H1 (cell line): ENCODE measurements around the gene GLRX5. TPM values are rescaled to one million over a fixed set of nuclear protein-coding genes. Genes with fewer than 3 reads are reported as not detected.

Source experiments
- CTCF ChIA-PET: fragments of 300-600 bp; sonication (Branson Sonifier 250); formaldehyde crosslinking; loops from one replicate; lab custom pipeline; 2021; ENCODE audit not compliant: partially characterized antibody; lab: Charles Lee
- POLR2A ChIA-PET: fragments of 300-600 bp; sonication (Branson Sonifier 250); formaldehyde crosslinking; loops from one replicate; lab custom pipeline; 2021; ENCODE audit warnings: inconsistent platforms; ENCODE audit not compliant: partially characterized antibody; lab: Charles Lee
- DNase-seq, 2 experiments: peaks; one replicate each; pipeline versions ENCODE4 v3.0.0 to v3.0.0-alpha.2; 2010 to 2022; ENCODE audit warnings: low spot score in 2 of 2, low read depth in 1 of 2, mixed read lengths in 1 of 2
- FAIRE-seq: peaks from 2 replicates; lab custom pipeline; 2011; peaks lifted over from hg19 to GRCh38; lab: Jason Lieb, UNC
- H2AFZ ChIP-seq: 2 replicates; pipeline ENCODE4 v1.8.1; 2012; ENCODE audit warnings: low read length, inconsistent platforms
- H2AK5ac ChIP-seq: 2 replicates; pipeline ENCODE4 v1.6.1; 2013; ENCODE audit warnings: low read depth, low read length
- H2BK120ac ChIP-seq: replicated peaks from 2 replicates; pipeline ENCODE3; 2013; ENCODE audit warnings: low read depth, low read length, inconsistent platforms
- H2BK12ac ChIP-seq: 2 replicates; pipeline ENCODE4 v1.6.1; 2013; ENCODE audit warnings: low read depth, low read length
- H2BK15ac ChIP-seq: 2 replicates; pipeline ENCODE4 v1.6.1; 2013; ENCODE audit warnings: low read length
- H2BK20ac ChIP-seq: 2 replicates; pipeline ENCODE4 v1.6.1; 2013; ENCODE audit warnings: low read length
- H2BK5ac ChIP-seq: 2 replicates; pipeline ENCODE4 v1.6.1; 2013; ENCODE audit warnings: low read depth, low read length
- H3K14ac ChIP-seq: 2 replicates; pipeline ENCODE4 v1.6.1; 2013; ENCODE audit warnings: inconsistent platforms; ENCODE audit not compliant: insufficient read length
- H3K18ac ChIP-seq: 2 replicates; pipeline ENCODE4 v1.6.1; 2013; ENCODE audit warnings: low read length; ENCODE audit errors: extremely low read depth
- H3K23ac ChIP-seq: 2 replicates; pipeline ENCODE4 v1.6.1; 2013; ENCODE audit warnings: inconsistent platforms; ENCODE audit not compliant: insufficient read length
- H3K23me2 ChIP-seq: 2 replicates; pipeline ENCODE4 v1.6.1; 2013; ENCODE audit warnings: low read depth, low read length
- H3K27ac ChIP-seq: 2 replicates; pipeline ENCODE4 v1.6.1; 2011; ENCODE audit warnings: low read depth, low read length, inconsistent platforms
- H3K27me3 ChIP-seq, 4 experiments: replicated peaks in 1 of 4; 1 replicate in 1 of 4; 2 replicates in 3 of 4; pipeline versions ENCODE4 v1.6.1 to v1.8.1; 2011 to 2013; ENCODE audit warnings: low read length in 3 of 4, mild to moderate bottlenecking in 3 of 4, inconsistent platforms in 2 of 4, mixed read lengths in 2 of 4, moderate library complexity in 1 of 4; ENCODE audit not compliant: control insufficient read depth in 3 of 4, insufficient read depth in 3 of 4; ENCODE audit errors: extremely low read depth in 1 of 4
- H3K36me3 ChIP-seq, 4 experiments: 2 replicates each; pipeline versions ENCODE4 v1.6.1 to v1.8.1; 2011 to 2013; ENCODE audit warnings: mild to moderate bottlenecking in 4 of 4, low read length in 3 of 4, moderate library complexity in 2 of 4, control low read depth in 1 of 4, inconsistent platforms in 1 of 4; ENCODE audit not compliant: insufficient read depth in 4 of 4, control insufficient read depth in 2 of 4
- H3K4ac ChIP-seq: replicated peaks from 2 replicates; pipeline ENCODE3; 2013; ENCODE audit warnings: low read length, low read depth, mixed read lengths, inconsistent platforms; ENCODE audit not compliant: insufficient read length
- H3K4me1 ChIP-seq, 4 experiments: replicated peaks in 1 of 4; 1 replicate in 1 of 4; 2 replicates in 3 of 4; pipeline versions ENCODE4 v1.6.1 to v1.8.1; 2011 to 2013; ENCODE audit warnings: low read length in 3 of 4, inconsistent platforms in 2 of 4, mixed read lengths in 1 of 4; ENCODE audit not compliant: insufficient read depth in 4 of 4, control insufficient read depth in 3 of 4
- H3K4me2 ChIP-seq, 2 experiments: 2 replicates each; pipeline versions ENCODE4 v1.6.1 to v1.8.1; 2011 to 2013; ENCODE audit warnings: low read depth in 2 of 2, low read length in 2 of 2, control low read depth in 1 of 2, inconsistent platforms in 1 of 2, mild to moderate bottlenecking in 1 of 2; ENCODE audit not compliant: insufficient read depth in 1 of 2
- H3K4me3 ChIP-seq, 4 experiments: fragments of 200-600, 300-600 bp in 1 of 4; sonication (generic), shearing (Covaris generic), sonication (Bioruptor Twin) in 1 of 4; 2 replicates each; pipeline versions ENCODE4 v1.5.1 to v1.8.1; 2011 to 2016; ENCODE audit warnings: low read length in 4 of 4, low read depth in 3 of 4, control low read depth in 2 of 4, inconsistent platforms in 2 of 4, mild to moderate bottlenecking in 2 of 4, mixed read lengths in 1 of 4, moderate library complexity in 1 of 4; ENCODE audit not compliant: insufficient read depth in 2 of 4; ENCODE audit errors: extremely low read depth in 1 of 4
- H3K56ac ChIP-seq: replicated peaks from 2 replicates; pipeline ENCODE3; 2013; ENCODE audit warnings: low read depth, mild to moderate bottlenecking, mixed read lengths, low read length, inconsistent platforms; ENCODE audit not compliant: insufficient read length
- H3K79me1 ChIP-seq: 2 replicates; pipeline ENCODE4 v1.6.1; 2013; ENCODE audit warnings: low read depth, low read length, control low read depth
- H3K79me2 ChIP-seq, 2 experiments: 2 replicates each; pipeline versions ENCODE4 v1.6.1 to v1.8.1; 2012 to 2013; ENCODE audit warnings: low read length in 2 of 2, mild to moderate bottlenecking in 2 of 2, inconsistent platforms in 1 of 2; ENCODE audit not compliant: insufficient read depth in 2 of 2, control insufficient read depth in 1 of 2
- H3K9ac ChIP-seq, 4 experiments: replicated peaks in 1 of 4; 1 replicate in 1 of 4; 2 replicates in 3 of 4; pipeline versions ENCODE4 v1.6.1 to v1.8.1; 2011 to 2013; ENCODE audit warnings: low read depth in 3 of 4, low read length in 3 of 4, control low read depth in 2 of 4, mild to moderate bottlenecking in 2 of 4, moderate library complexity in 2 of 4, inconsistent platforms in 1 of 4; ENCODE audit errors: extremely low read depth in 1 of 4
- H3K9me3 ChIP-seq, 2 experiments: 2 replicates each; pipeline versions ENCODE4 v1.6.1 to v1.8.1; 2012 to 2013; ENCODE audit warnings: mild to moderate bottlenecking in 2 of 2, moderate library complexity in 2 of 2, control low read depth in 1 of 2, inconsistent platforms in 1 of 2, low read depth in 1 of 2, low read length in 1 of 2, mixed read lengths in 1 of 2; ENCODE audit not compliant: insufficient read depth in 2 of 2
- H4K20me1 ChIP-seq, 2 experiments: replicated peaks in 1 of 2; 2 replicates each; pipeline versions ENCODE3 to v1.8.1; 2011 to 2013; ENCODE audit warnings: inconsistent platforms in 2 of 2, low read length in 2 of 2, mild to moderate bottlenecking in 1 of 2; ENCODE audit not compliant: insufficient read depth in 2 of 2, control insufficient read depth in 1 of 2
- H4K5ac ChIP-seq: 2 replicates; pipeline ENCODE4 v1.6.1; 2013; ENCODE audit warnings: low read length, low read depth, mixed read lengths, inconsistent platforms; ENCODE audit not compliant: insufficient read length
- H4K8ac ChIP-seq: 2 replicates; pipeline ENCODE4 v1.8.0; 2013; ENCODE audit warnings: mild to moderate bottlenecking, moderate library complexity, low read length, inconsistent platforms; ENCODE audit not compliant: insufficient read depth; ENCODE audit errors: extremely low read depth
- H4K91ac ChIP-seq: replicated peaks from 2 replicates; pipeline ENCODE3; 2013; ENCODE audit warnings: low read length, mixed read lengths, inconsistent platforms; ENCODE audit not compliant: insufficient read length
- ASH2L ChIP-seq: fragments of 200-600, 300-600 bp; sonication (generic); IDR thresholded peaks from one replicate; pipeline ENCODE4 v1.7.1; 2017; ENCODE audit warnings: low read length
- BCL11A ChIP-seq, 2 experiments: IDR thresholded peaks; one replicate each; pipeline ENCODE4 v1.6.1; 2011; ENCODE audit warnings: low read depth in 2 of 2, low read length in 2 of 2, mild to moderate bottlenecking in 2 of 2
- CTBP2 ChIP-seq: IDR thresholded peaks from 2 replicates; pipeline ENCODE4 v1.7.0; 2011; ENCODE audit warnings: borderline replicate concordance, mild to moderate bottlenecking, moderate library complexity, mixed read lengths, low read length; ENCODE audit not compliant: insufficient read depth, insufficient read length
- GABPA ChIP-seq: IDR thresholded peaks from 2 replicates; pipeline ENCODE4 v1.6.1; 2011; ENCODE audit warnings: mild to moderate bottlenecking, low read length, moderate library complexity, borderline replicate concordance; ENCODE audit not compliant: insufficient read depth
- GTF2F1 ChIP-seq: IDR thresholded peaks from 2 replicates; pipeline ENCODE4 v1.6.1; 2012; ENCODE audit warnings: low read depth, low read length, improper control_type of control experiment, borderline replicate concordance
- KDM4A ChIP-seq: IDR thresholded peaks from one replicate; pipeline ENCODE4 v1.7.1; 2012; ENCODE audit warnings: low read depth, mild to moderate bottlenecking, moderate library complexity, low read length, inconsistent platforms; ENCODE audit not compliant: severe bottlenecking
- KDM5A ChIP-seq: fragments of 200-600 bp; IDR thresholded peaks from 2 replicates; pipeline ENCODE4 v1.7.1; 2012; ENCODE audit warnings: mild to moderate bottlenecking, low read length, inconsistent platforms, mixed read lengths
- MAFK ChIP-seq: IDR thresholded peaks from 2 replicates; pipeline ENCODE4 v1.6.1; 2012; ENCODE audit warnings: low read depth, mild to moderate bottlenecking, improper control_type of control experiment, low read length
- NANOG ChIP-seq: IDR thresholded peaks from 2 replicates; pipeline ENCODE4 v1.6.1; 2011; ENCODE audit warnings: low read length, low read depth, mild to moderate bottlenecking, inconsistent platforms; ENCODE audit not compliant: insufficient read depth, poor library complexity, severe bottlenecking
- RFX5 ChIP-seq: IDR thresholded peaks from 2 replicates; pipeline ENCODE4 v1.6.1; 2011; ENCODE audit warnings: low read depth, low read length, improper control_type of control experiment, borderline replicate concordance
- RNF2 ChIP-seq: fragments of 200-900, 300-1000 bp; sonication (generic); IDR thresholded peaks from 2 replicates; pipeline ENCODE4 v1.7.1; 2016; ENCODE audit warnings: borderline replicate concordance, low read depth, mild to moderate bottlenecking, antibody characterized with exemption, low read length; ENCODE audit not compliant: poor library complexity, severe bottlenecking; ENCODE audit errors: missing control alignments
- SIX5 ChIP-seq: IDR thresholded peaks from 2 replicates; pipeline ENCODE4 v1.6.1; 2011; ENCODE audit warnings: mild to moderate bottlenecking, low read depth, low read length
- YY1 ChIP-seq: IDR thresholded peaks from 2 replicates; pipeline ENCODE4 v1.6.1; 2011; ENCODE audit warnings: low read depth, mild to moderate bottlenecking, low read length
- ZNF274 ChIP-seq: IDR thresholded peaks from 2 replicates; pipeline ENCODE4 v1.7.0; 2012; ENCODE audit warnings: low read length, borderline replicate concordance; ENCODE audit errors: extremely low read depth
- WGBS, 2 experiments: shearing (Covaris generic) in 1 of 2; methylation state at CpG; one replicate each; pipeline versions ENCODE4 v1.1.6 to v1.1.7; 2013 to 2015; ENCODE audit warnings: low lambda C conversion rate in 2 of 2, mixed read lengths in 2 of 2, inconsistent platforms in 1 of 2, low coverage in 1 of 2, missing lambda C conversion rate in 1 of 2; ENCODE audit not compliant: insufficient replicate concordance in 2 of 2, insufficient coverage in 1 of 2, insufficient read length in 1 of 2; ENCODE audit errors: extremely low coverage in 1 of 2, missing lambda C conversion rate in 1 of 2; 5-methylcytosine and 5-hydroxymethylcytosine counted together
- polyA plus RNA-seq, 7 experiments: library from polyadenylated mRNA; depleted of rRNA in 3 of 7; stranded (reverse) in 5 of 7; unstranded in 2 of 7; fragments of >200 nt in 5 of 7; fragments of 200-250 nt in 2 of 7; gene quantifications; 1 replicate in 5 of 7; 2 replicates in 1 of 7; 4 replicates in 1 of 7; pipeline versions ENCODE4 v1.2.1 to v1.2.3, GENCODE V29; 2011 to 2013; ENCODE audit warnings: missing spikeins in 2 of 7, mixed read lengths in 2 of 7
- total RNA-seq: library from RNA; stranded (reverse); fragmentation: NEBNext Ultra II Directional; extraction: Animal tissue kit (Norgen Biotek cat#: 25700); gene quantifications from 2 replicates; pipeline ENCODE4 v1.2.1, GENCODE V29; 2021

Gene GLRX5
- total and polyA plus RNA-seq, 2 of the 8 experiments (the other 6 are each of a cell fraction or from before 2014, with no cell fraction given): 70.1 to 88.8 TPM

- no peak for DNase-seq
- no peaks in the 10 kb centered on the region for H3K36me3 ChIP-seq
- CTCF ChIA-PET: interaction anchor here (0.8 to 1.2 kb wide), 4 partner anchors 11 to 15 kb away, joined by 3 to 7 read pairs (median 4); no protein-coding TSS in a partner anchor
- TF ChIP-seq RNF2 (no peak), CTBP2 (no peak), ZNF274 (no peak), KDM4A (no peak), MAFK (no peak), RFX5 (no peak), GTF2F1 (no peak), KDM5A (no peak), NANOG (no peak), GABPA (no peak), YY1 (no peak), BCL11A (IDR thresholded peaks at IDR 0.05; ENCODE audit: low read depth in 2 of 2, low read length in 2 of 2) (no peak), ASH2L (no peak), SIX5 (no peak)
Observed at GRCh38 chr14:95577870-95578269, 43.0 kb downstream of the GLRX5 start.

More at GRCh38 chr14:95577870-95578269, 43.0 kb downstream of the GLRX5 start:
- FAIRE-seq: no peak
- POLR2A ChIA-PET: no interaction called here
- no peak overlapping the region for H2BK12ac ChIP-seq
- H3K4me2 ChIP-seq: no peak overlapping the region
- no peak overlapping the region for H2BK20ac ChIP-seq
- no peak overlapping the region for H3K9ac ChIP-seq
- no peak overlapping the region for H3K4ac ChIP-seq
- no peak overlapping the region for H2BK120ac ChIP-seq
- H3K79me1 ChIP-seq: no peaks in the 10 kb centered on the region
- H3K27me3 ChIP-seq: peaks cover 0 to 6% (median 4%) of the 10 kb centered on the region in 4 experiments; a peak in 4 of 7 replicates
- no peak overlapping the region for H3K23ac ChIP-seq
- H3K79me2 ChIP-seq: no peaks in the 10 kb centered on the region
- H2BK5ac ChIP-seq: no peak overlapping the region
- no peak overlapping the region for H2AFZ ChIP-seq
- no peak overlapping the region for H3K18ac ChIP-seq
- no peaks in the 10 kb centered on the region for H3K23me2 ChIP-seq
- H3K56ac ChIP-seq: no peak overlapping the region
- H3K9me3 ChIP-seq: 0 out of 4 replicates have a peak, but pooled peaks cover 2 to 3% of the 10 kb centered on the region in 2 experiments
- H3K27ac ChIP-seq: no peak overlapping the region
- H3K4me1 ChIP-seq: peaks cover 0 to 6% (median 2%) of the 10 kb centered on the region in 4 experiments; a peak in 6 of 7 replicates
- no peak overlapping the region for H4K5ac ChIP-seq
- H4K20me1 ChIP-seq: no peaks in the 10 kb centered on the region
- no peak overlapping the region for H4K8ac ChIP-seq
- no peak overlapping the region for H3K4me3 ChIP-seq
- H4K91ac ChIP-seq: no peak overlapping the region
- no peak overlapping the region for H2AK5ac ChIP-seq
- H2BK15ac ChIP-seq: no peak overlapping the region
- 57% methylated on average over 3 of the region's 3 CpGs; no CpG with 5 or more reads in 1 of the 2 experiments for WGBS, 2 experiments
- H3K14ac ChIP-seq: no peak overlapping the region
